ENCODE results near the gene LDHD. TPM values are rescaled to one million over a fixed set of nuclear protein-coding genes. Genes with fewer than 3 reads are reported as not detected.

The LDHD gene
- total and polyA plus RNA-seq, 2 experiments from 2014 or later: 0.65 to 1.1 TPM

GRCh38 chr16:75102595-75102994 is 14.0 kb downstream of the LDHD start:
- 90 to 98% methylated on average over 9 of the region's 9 CpGs for WGBS, 2 experiments (ENCODE audit: low coverage in 1 of 2, low lambda C conversion rate in 2 of 2, missing lambda C conversion rate in 2 of 2)
- Histone ChIP-seq H4K20me1 (ENCODE audit: insufficient read depth) (no peaks in the 10 kb centered on the region), H3K79me2 (ENCODE audit: insufficient read depth) (no peaks in the 10 kb centered on the region), H3K4me1 (ENCODE audit: insufficient read depth) (peaks cover 3% of the 10 kb centered on the region), H3K27ac (no peak overlapping the region), H3K9me2 (ENCODE audit: insufficient read depth) (no peaks in the 10 kb centered on the region), H3K27me3 (replicated peaks; ENCODE audit: insufficient read depth) (no peaks in the 10 kb centered on the region), H3K4me3 (no peak overlapping the region), H3K4me2 (ENCODE audit: unreplicated experiment) (no peak overlapping the region), H3K36me3 (ENCODE audit: low read depth) (no peaks in the 10 kb centered on the region), H2AFZ (no peak overlapping the region), H3F3A (ENCODE audit: insufficient read depth) (no peaks in the 10 kb centered on the region), H3K9ac (no peak overlapping the region), H3K9me3 (ENCODE audit: low read depth) (no peaks in the 10 kb centered on the region)
- no peak for DNase-seq
- TF ChIP-seq EZH2phosphoT487 (IDR thresholded peaks at IDR 0.05; ENCODE audit: insufficient read depth, low read depth) (no peak), EZH2 (IDR thresholded peaks at IDR 0.05; ENCODE audit: insufficient read depth, poor library complexity, severe bottlenecking) (no peak)
- in situ Hi-C loops (cut with MboI): no loop called here

- no peak overlapping the region for H3K4me3 ChIP-seq
- 96 to 98% methylated on average over 3 of the region's 3 CpGs for WGBS, 2 experiments (ENCODE audit: low coverage in 1 of 2, low lambda C conversion rate in 2 of 2, missing lambda C conversion rate in 2 of 2)
- H4K20me1 ChIP-seq (ENCODE audit: insufficient read depth): no peaks in the 10 kb centered on the region
- no peak overlapping the region for H2AFZ ChIP-seq
- H3F3A ChIP-seq (ENCODE audit: insufficient read depth): no peaks in the 10 kb centered on the region
- H3K36me3 ChIP-seq (ENCODE audit: low read depth): no peaks in the 10 kb centered on the region
- H3K4me2 ChIP-seq (ENCODE audit: unreplicated experiment): no peak overlapping the region
- H3K79me2 ChIP-seq (ENCODE audit: insufficient read depth): no peaks in the 10 kb centered on the region
- no peak overlapping the region for H3K9ac ChIP-seq
- no peaks in the 10 kb centered on the region for H3K9me3 ChIP-seq (ENCODE audit: low read depth)
- DNase-seq: no peak
- peaks cover 3% of the 10 kb centered on the region for H3K4me1 ChIP-seq (ENCODE audit: insufficient read depth)
- no peaks in the 10 kb centered on the region for H3K27me3 ChIP-seq (replicated peaks; ENCODE audit: insufficient read depth)
- TF ChIP-seq EZH2phosphoT487 (IDR thresholded peaks at IDR 0.05; ENCODE audit: insufficient read depth, low read depth): no peak
- no peak overlapping the region for H3K27ac ChIP-seq
- no peaks in the 10 kb centered on the region for H3K9me2 ChIP-seq (ENCODE audit: insufficient read depth)
- in situ Hi-C loops (cut with MboI): no loop called here
These were observed 14.9 kb downstream of the LDHD start for GRCh38 chr16:75101635-75102034.

GRCh38 chr16:75100603-75100990 is 16.0 kb downstream of the LDHD start:
- Histone ChIP-seq H3K27ac (no peak overlapping the region), H3K9ac (no peak overlapping the region), H3K4me2 (ENCODE audit: unreplicated experiment) (no peak overlapping the region), H3K27me3 (replicated peaks; ENCODE audit: insufficient read depth) (no peaks in the 10 kb centered on the region), H2AFZ (no peak overlapping the region), H3K9me2 (ENCODE audit: insufficient read depth) (no peaks in the 10 kb centered on the region), H3K79me2 (ENCODE audit: insufficient read depth) (no peaks in the 10 kb centered on the region), H3K9me3 (ENCODE audit: low read depth) (no peaks in the 10 kb centered on the region), H3K4me3 (no peak overlapping the region), H3F3A (ENCODE audit: insufficient read depth) (no peaks in the 10 kb centered on the region), H3K36me3 (ENCODE audit: low read depth) (no peaks in the 10 kb centered on the region), H4K20me1 (ENCODE audit: insufficient read depth) (no peaks in the 10 kb centered on the region), H3K4me1 (ENCODE audit: insufficient read depth) (no peaks in the 10 kb centered on the region; the same call in 1 of the 2 replicates)
- DNase-seq: no peak
- no peak for TF ChIP-seq EZH2phosphoT487 (IDR thresholded peaks at IDR 0.05; ENCODE audit: insufficient read depth, low read depth)
- TF ChIP-seq EZH2 (IDR thresholded peaks at IDR 0.05; ENCODE audit: insufficient read depth, poor library complexity, severe bottlenecking): no peak
- 93 to 95% methylated on average over 3 of the region's 3 CpGs for WGBS, 2 experiments (ENCODE audit: low coverage in 1 of 2, low lambda C conversion rate in 2 of 2, missing lambda C conversion rate in 2 of 2)
- in situ Hi-C loops (cut with MboI): no loop called here

GRCh38 chr16:75099738-75100602 is 16.6 kb downstream of the LDHD start:
- H2AFZ ChIP-seq: no peak overlapping the region
- H3K9me2 ChIP-seq (ENCODE audit: insufficient read depth): no peaks in the 10 kb centered on the region
- no peaks in the 10 kb centered on the region for H3K36me3 ChIP-seq (ENCODE audit: low read depth)
- H3K9me3 ChIP-seq (ENCODE audit: low read depth): no peaks in the 10 kb centered on the region
- no peaks in the 10 kb centered on the region for H3K4me1 ChIP-seq (ENCODE audit: insufficient read depth)
- H3K79me2 ChIP-seq (ENCODE audit: insufficient read depth): no peaks in the 10 kb centered on the region
- in situ Hi-C loops (cut with MboI): no loop called here
- no peaks in the 10 kb centered on the region for H3K27me3 ChIP-seq (replicated peaks; ENCODE audit: insufficient read depth)
- H3K9ac ChIP-seq: no peak overlapping the region
- no peak for DNase-seq
- H3K27ac ChIP-seq: no peak overlapping the region
- H3K4me2 ChIP-seq (ENCODE audit: unreplicated experiment): no peak overlapping the region
- TF ChIP-seq EZH2 (IDR thresholded peaks at IDR 0.05; ENCODE audit: insufficient read depth, poor library complexity, severe bottlenecking): no peak
- TF ChIP-seq EZH2phosphoT487 (IDR thresholded peaks at IDR 0.05; ENCODE audit: insufficient read depth, low read depth): no peak
- WGBS, 2 experiments (ENCODE audit: low coverage in 1 of 2, low lambda C conversion rate in 2 of 2, missing lambda C conversion rate in 2 of 2): 94 to 95% methylated on average over 16 of the region's 16 CpGs
- no peaks in the 10 kb centered on the region for H3F3A ChIP-seq (ENCODE audit: insufficient read depth)
- no peak overlapping the region for H3K4me3 ChIP-seq
- H4K20me1 ChIP-seq (ENCODE audit: insufficient read depth): no peaks in the 10 kb centered on the region

Data from GM23248 (cell line).